A549 (cell line): ENCODE results near the gene SV2C.

Experiments used
- BHLHE40 ChIP-seq: IDR thresholded peaks from 2 replicates; pipeline ENCODE4 v1.6.1; 2012; ENCODE audit warnings: low read depth, low read length, inconsistent platforms
- EP300 ChIP-seq, 2 experiments: fragments of >200 bp; sonication (Bioruptor Twin); formaldehyde crosslinking; IDR thresholded peaks; 2 replicates in 1 of 2; 3 replicates in 1 of 2; pipeline ENCODE4 v1.6.1; 2016 to 2017
- FOXS1 ChIP-seq: fragments of 250-450 bp; sonication (Bioruptor Pico); IDR thresholded peaks from 2 replicates; pipeline ENCODE4 v1.5.0; 2020; ENCODE audit warnings: mild to moderate bottlenecking, moderate library complexity
- JUN ChIP-seq, 2 experiments: fragments of >200 bp; sonication (Bioruptor Twin); formaldehyde crosslinking; IDR thresholded peaks; 2 replicates in 1 of 2; 3 replicates in 1 of 2; pipeline ENCODE4 v1.6.1; 2016 to 2017
- JUNB ChIP-seq: fragments of >200 bp; sonication (Bioruptor Twin); formaldehyde crosslinking; IDR thresholded peaks from 2 replicates; pipeline ENCODE4 v1.6.1; 2016
- MYC ChIP-seq: IDR thresholded peaks from 2 replicates; pipeline ENCODE4 v1.6.1; 2012; ENCODE audit warnings: mild to moderate bottlenecking, inconsistent platforms, low read length, improper control_type of control experiment, borderline replicate concordance
- NFE2L2 ChIP-seq: fragments of 150-350 bp; conservative IDR thresholded peaks from 2 replicates; pipeline ENCODE4 v1.6.1; 2014; ENCODE audit warnings: low read length
- NPAS2 ChIP-seq: fragments of 250-450 bp; sonication (Bioruptor Pico); IDR thresholded peaks from 2 replicates; pipeline ENCODE4 v1.8.0; 2022; ENCODE audit warnings: mild to moderate bottlenecking, moderate library complexity, borderline replicate concordance
- POLR2A ChIP-seq: IDR thresholded peaks from 2 replicates; pipeline ENCODE4 v1.6.1; 2012; ENCODE audit warnings: mild to moderate bottlenecking, low read length
- RFX5 ChIP-seq: fragments of 450-650 bp; IDR thresholded peaks from 2 replicates; pipeline ENCODE4 v1.7.1; 2014; ENCODE audit warnings: antibody characterized with exemption, mild to moderate bottlenecking, moderate library complexity
- ZNF302 ChIP-seq: fragments of 250-450 bp; sonication (Bioruptor Pico); IDR thresholded peaks from 2 replicates; pipeline ENCODE4 v1.9.0; 2021; ENCODE audit warnings: inconsistent platforms, mild to moderate bottlenecking, moderate library complexity
- TF ChIP-seq, protein P1 (sequence below): fragments of 450-650 bp; IDR thresholded peaks from 2 replicates; pipeline ENCODE4 v1.6.1; 2014; ENCODE audit warnings: antibody characterized with exemption
- TF ChIP-seq, protein P2 (sequence below): fragments of >200 bp; sonication (Bioruptor Twin); formaldehyde crosslinking; IDR thresholded peaks from 3 replicates; pipeline ENCODE4 v1.5.1; 2016
- TF ChIP-seq, protein P3 (sequence below): IDR thresholded peaks from 2 replicates; pipeline ENCODE4 v1.6.1; 2012

DNA sequence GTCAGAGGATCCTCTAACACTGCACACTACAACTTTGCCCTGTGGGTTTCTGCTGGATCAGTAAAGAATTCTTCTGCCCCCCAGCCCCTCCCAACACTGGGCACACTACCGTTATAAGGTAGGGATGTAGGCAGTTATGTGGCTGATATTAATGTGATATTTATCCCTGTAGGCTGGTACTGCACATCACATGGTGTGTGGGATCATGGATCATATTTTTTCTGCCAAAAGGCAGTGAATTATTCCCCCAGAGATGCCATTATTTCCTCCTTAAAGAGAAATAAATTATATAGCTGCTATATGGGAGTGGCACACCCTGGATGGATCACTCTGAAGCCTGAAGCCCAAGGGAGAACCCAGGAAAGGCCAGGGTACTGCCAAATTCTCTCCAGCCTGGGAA, 69.5 kb downstream of the SV2C start:
- TF ChIP-seq POLR2A (no peak), BHLHE40 (no peak), FOXS1 (CRISPR knock-in tag) (no peak), NPAS2 (CRISPR knock-in tag) (no peak), JUNB (no peak), NFE2L2 (no peak), MYC (no peak), RFX5 (no peak), EP300 (IDR thresholded peaks at IDR 0.05) (no peak), ZNF302 (CRISPR knock-in tag) (no peak), JUN (IDR thresholded peaks at IDR 0.05) (no peak)
- TF ChIP-seq, protein P1, sequence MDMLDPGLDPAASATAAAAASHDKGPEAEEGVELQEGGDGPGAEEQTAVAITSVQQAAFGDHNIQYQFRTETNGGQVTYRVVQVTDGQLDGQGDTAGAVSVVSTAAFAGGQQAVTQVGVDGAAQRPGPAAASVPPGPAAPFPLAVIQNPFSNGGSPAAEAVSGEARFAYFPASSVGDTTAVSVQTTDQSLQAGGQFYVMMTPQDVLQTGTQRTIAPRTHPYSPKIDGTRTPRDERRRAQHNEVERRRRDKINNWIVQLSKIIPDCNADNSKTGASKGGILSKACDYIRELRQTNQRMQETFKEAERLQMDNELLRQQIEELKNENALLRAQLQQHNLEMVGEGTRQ = no peak
- TF ChIP-seq, protein P2, sequence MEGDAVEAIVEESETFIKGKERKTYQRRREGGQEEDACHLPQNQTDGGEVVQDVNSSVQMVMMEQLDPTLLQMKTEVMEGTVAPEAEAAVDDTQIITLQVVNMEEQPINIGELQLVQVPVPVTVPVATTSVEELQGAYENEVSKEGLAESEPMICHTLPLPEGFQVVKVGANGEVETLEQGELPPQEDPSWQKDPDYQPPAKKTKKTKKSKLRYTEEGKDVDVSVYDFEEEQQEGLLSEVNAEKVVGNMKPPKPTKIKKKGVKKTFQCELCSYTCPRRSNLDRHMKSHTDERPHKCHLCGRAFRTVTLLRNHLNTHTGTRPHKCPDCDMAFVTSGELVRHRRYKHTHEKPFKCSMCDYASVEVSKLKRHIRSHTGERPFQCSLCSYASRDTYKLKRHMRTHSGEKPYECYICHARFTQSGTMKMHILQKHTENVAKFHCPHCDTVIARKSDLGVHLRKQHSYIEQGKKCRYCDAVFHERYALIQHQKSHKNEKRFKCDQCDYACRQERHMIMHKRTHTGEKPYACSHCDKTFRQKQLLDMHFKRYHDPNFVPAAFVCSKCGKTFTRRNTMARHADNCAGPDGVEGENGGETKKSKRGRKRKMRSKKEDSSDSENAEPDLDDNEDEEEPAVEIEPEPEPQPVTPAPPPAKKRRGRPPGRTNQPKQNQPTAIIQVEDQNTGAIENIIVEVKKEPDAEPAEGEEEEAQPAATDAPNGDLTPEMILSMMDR = no peak
- TF ChIP-seq, protein P3, sequence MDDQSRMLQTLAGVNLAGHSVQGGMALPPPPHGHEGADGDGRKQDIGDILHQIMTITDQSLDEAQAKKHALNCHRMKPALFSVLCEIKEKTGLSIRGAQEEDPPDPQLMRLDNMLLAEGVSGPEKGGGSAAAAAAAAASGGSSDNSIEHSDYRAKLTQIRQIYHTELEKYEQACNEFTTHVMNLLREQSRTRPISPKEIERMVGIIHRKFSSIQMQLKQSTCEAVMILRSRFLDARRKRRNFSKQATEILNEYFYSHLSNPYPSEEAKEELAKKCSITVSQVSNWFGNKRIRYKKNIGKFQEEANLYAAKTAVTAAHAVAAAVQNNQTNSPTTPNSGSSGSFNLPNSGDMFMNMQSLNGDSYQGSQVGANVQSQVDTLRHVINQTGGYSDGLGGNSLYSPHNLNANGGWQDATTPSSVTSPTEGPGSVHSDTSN = no peak
